OCI-LY7 (cell line): ENCODE data around the gene RREB1. TPM values are rescaled to one million over a fixed set of nuclear protein-coding genes. Genes with fewer than 3 reads are reported as not detected.

ENCODE experiments used
- BruUV-seq: library from RNA; stranded (reverse); fragments of 400-500 nt; replicated peaks from 2 replicates; lab custom pipeline; 2021; lab: Mats Ljungman, UMichigan
- CTCF ChIA-PET: fragments of 300-600 bp; sonication (Branson Sonifier 250); formaldehyde crosslinking; loops from one replicate; lab custom pipeline; 2022; ENCODE audit warnings: antibody characterized with exemption; ENCODE audit not compliant: unreplicated experiment; lab: Charles Lee
- POLR2A ChIA-PET: fragments of 300-600 bp; sonication (Branson Sonifier 250); formaldehyde crosslinking; loops from one replicate; lab custom pipeline; 2022; ENCODE audit warnings: antibody characterized with exemption; lab: Charles Lee
- DNase-seq: peaks from one replicate; pipeline ENCODE4 v3.0.0-alpha.2; 2015; ENCODE audit warnings: low spot score
- H2AFZ ChIP-seq: fragments of 200-600 bp; sonication (generic), shearing (Covaris generic); 2 replicates; pipeline ENCODE4 v1.6.1; 2014; ENCODE audit warnings: mild to moderate bottlenecking, antibody characterized with exemption, low read length, moderate library complexity
- H3K27ac ChIP-seq: fragments of 200-600 bp; sonication (generic); 2 replicates; pipeline ENCODE4 v1.5.1; 2014; ENCODE audit warnings: mixed run types, low read depth, mild to moderate bottlenecking, moderate library complexity, low read length, inconsistent platforms; ENCODE audit not compliant: poor library complexity, severe bottlenecking
- H3K36me3 ChIP-seq: fragments of 200-600 bp; sonication (generic); 2 replicates; pipeline ENCODE4 v1.6.1; 2014; ENCODE audit warnings: mild to moderate bottlenecking, antibody characterized with exemption, low read length, moderate library complexity, mixed read lengths; ENCODE audit not compliant: insufficient read depth
- H3K4me1 ChIP-seq: fragments of 200-600 bp; sonication (generic); 2 replicates; pipeline ENCODE4 v1.5.1; 2014; ENCODE audit warnings: mild to moderate bottlenecking, low read length; ENCODE audit not compliant: insufficient read depth, poor library complexity, severe bottlenecking
- H3K4me2 ChIP-seq: fragments of 200-600 bp; sonication (generic); 2 replicates; pipeline ENCODE4 v1.6.1; 2014; ENCODE audit warnings: mild to moderate bottlenecking, low read length
- H3K4me3 ChIP-seq: fragments of 200-600 bp; sonication (generic); 2 replicates; pipeline ENCODE4 v1.5.1; 2014; ENCODE audit warnings: mild to moderate bottlenecking, low read depth, low read length; ENCODE audit not compliant: poor library complexity, severe bottlenecking
- H3K79me2 ChIP-seq: fragments of 200-600 bp; sonication (generic); 2 replicates; pipeline ENCODE4 v1.6.1; 2016; ENCODE audit warnings: low read depth, mild to moderate bottlenecking, low read length, moderate library complexity, mixed read lengths; ENCODE audit not compliant: insufficient read depth
- H3K9me2 ChIP-seq: fragments of 200-600 bp; sonication (generic); 2 replicates; pipeline ENCODE4 v1.6.1; 2016; ENCODE audit warnings: mild to moderate bottlenecking, low read length, mixed read lengths; ENCODE audit not compliant: insufficient read depth
- H3K9me3 ChIP-seq: fragments of 200-600 bp; sonication (generic); 2 replicates; pipeline ENCODE4 v1.6.1; 2014; ENCODE audit warnings: mild to moderate bottlenecking, mixed run types, low read length, mixed read lengths
- H4K20me1 ChIP-seq: fragments of 200-600 bp; sonication (generic); 2 replicates; pipeline ENCODE4 v1.6.1; 2014; ENCODE audit warnings: mild to moderate bottlenecking, antibody characterized with exemption, low read length, moderate library complexity, mixed read lengths; ENCODE audit not compliant: insufficient read depth
- CTCF ChIP-seq: fragments of 200-600 bp; sonication (generic); conservative IDR thresholded peaks from 2 replicates; pipeline ENCODE4 v1.5.1; 2014; ENCODE audit warnings: mild to moderate bottlenecking, antibody characterized with exemption, low read length, moderate library complexity, mixed read lengths
- EZH2phosphoT487 ChIP-seq: fragments of 200-600 bp; sonication (generic); IDR thresholded peaks from 2 replicates; pipeline ENCODE4 v1.6.1; 2018; ENCODE audit warnings: low read depth, borderline replicate concordance, mild to moderate bottlenecking, mixed run types, antibody characterized with exemption, low read length, moderate library complexity, mixed read lengths
- intact Hi-C: fragments of 100-400 bp; cut with micrococcal nuclease; formaldehyde crosslinking; loops from one replicate; pipeline ENCODE4 v1.10.0; 2022; ENCODE audit not compliant: unreplicated experiment
- total RNA-seq, 2 experiments: library from RNA; depleted of rRNA in 1 of 2; stranded (reverse); fragments of >200 nt in 1 of 2; shearing (Covaris generic) in 1 of 2; gene quantifications; 2 replicates each; pipeline ENCODE4 v1.2.3, GENCODE V29; 2014 to 2022

RREB1 gene
- total RNA-seq, 2 experiments from 2014 or later = 4.4 to 7.1 TPM

GRCh38 chr6:7100072-7100752 lies 7.5 kb upstream of the RREB1 start:
- DNase-seq = peak; percentile 43
- no TSS peak for BruUV-seq
- Histone ChIP-seq H3K27ac (no peak overlapping the region), H3K4me3 (no peak overlapping the region), H3K9me3 (no peaks in the 10 kb centered on the region), H2AFZ (peak overlapping the region; percentile 83), H3K79me2 (no peaks in the 10 kb centered on the region), H4K20me1 (no peaks in the 10 kb centered on the region), H3K4me1 (peaks cover 11% of the 10 kb centered on the region), H3K9me2 (no peaks in the 10 kb centered on the region), H3K4me2 (peak overlapping the region; percentile 57; the same call in 1 of the 2 replicates), H3K36me3 (no peaks in the 10 kb centered on the region)
- ChIA-PET CTCF (no interaction called here), POLR2A (interaction anchor here (0.6 to 1.0 kb wide), 2 partner anchors 18 to 38 kb away, joined by 3 to 4 read pairs; no protein-coding TSS in a partner anchor)
- intact Hi-C loops = no loop called here
- TF ChIP-seq EZH2phosphoT487 (no peak), CTCF (no peak)

- CTCF ChIA-PET = no interaction called here
- Histone ChIP-seq H3K4me3 (no peak overlapping the region), H3K4me2 (no peak overlapping the region), H3K9me2 (no peaks in the 10 kb centered on the region), H3K36me3 (no peaks in the 10 kb centered on the region), H3K27ac (no peak overlapping the region), H2AFZ (no peak overlapping the region; the same call in 1 of the 2 replicates), H3K4me1 (peaks cover 11% of the 10 kb centered on the region), H4K20me1 (no peaks in the 10 kb centered on the region), H3K79me2 (no peaks in the 10 kb centered on the region), H3K9me3 (no peaks in the 10 kb centered on the region)
- no TSS peak for BruUV-seq
- no peak for DNase-seq
- intact Hi-C loops = no loop called here
- POLR2A ChIA-PET = no interaction called here
- no peak for TF ChIP-seq EZH2phosphoT487
- TF ChIP-seq CTCF = no peak
These were observed 7.0 kb upstream of the RREB1 start for GRCh38 chr6:7100753-7101081.

GRCh38 chr6:7101290-7101689 lies 6.5 kb upstream of the RREB1 start:
- no TSS peak for BruUV-seq
- Histone ChIP-seq H2AFZ (no peak overlapping the region), H3K4me1 (peaks cover 11% of the 10 kb centered on the region), H3K4me3 (no peak overlapping the region), H3K36me3 (no peaks in the 10 kb centered on the region), H3K9me2 (no peaks in the 10 kb centered on the region), H3K4me2 (no peak overlapping the region), H3K9me3 (no peaks in the 10 kb centered on the region), H3K79me2 (no peaks in the 10 kb centered on the region), H4K20me1 (no peaks in the 10 kb centered on the region), H3K27ac (no peak overlapping the region)
- CTCF ChIA-PET = interaction anchor here (0.6 kb wide), 1 partner anchor 627 kb away, joined by 3 read pairs; no protein-coding TSS in a partner anchor
- POLR2A ChIA-PET = interaction anchor here (0.6 kb wide), 1 partner anchor 22 kb away, joined by 4 read pairs; no protein-coding TSS in a partner anchor
- TF ChIP-seq CTCF (no peak), EZH2phosphoT487 (no peak)
- no peak for DNase-seq
- intact Hi-C loops = no loop called here
